LHCN-M2 (cell line): ENCODE results near the gene CAV2. TPM values are rescaled to one million over a fixed set of nuclear protein-coding genes. Genes with fewer than 3 reads are reported as not detected.
"Not testable (repeated sequence)": the region's sequence is repeated elsewhere in the genome, so short reads cannot be mapped to it uniquely, and the experiment has no call there.

Experiments used
- DNase-seq: peaks from one replicate; pipeline ENCODE4 v3.0.0-alpha.2; 2012; ENCODE audit warnings: low read depth
- polyA plus RNA-seq: library from polyadenylated mRNA; unstranded; fragments of >200 nt; gene quantifications from one replicate; pipeline ENCODE4 v1.2.1, GENCODE V29; 2012; ENCODE audit warnings: missing spikeins
- total RNA-seq: library from RNA; depleted of rRNA; stranded (reverse); fragments of >200 nt; gene quantifications from 2 replicates; pipeline ENCODE4 v1.2.3, GENCODE V29; 2014; rRNA removed

CAV2 gene
- 259 and 316 TPM in 2 replicates for total RNA-seq
- polyA plus RNA-seq: 255 TPM

- DNase-seq: peak; percentile 71
Observed at GRCh38 chr7:116499168-116500077, at the start of gene CAV2. Gene CAV2, plus strand, starts transcription at chr7:116499738. Its CDS starts 44 bp downstream, at chr7:116499782.

GRCh38 chr7:116449950-116450349, 49.6 kb upstream of the CAV2 start:
- no peak for DNase-seq

GRCh38 chr7:116451957-116452729, 47.4 kb upstream of the CAV2 start:
- no peak for DNase-seq

GRCh38 chr7:116454377-116454776, 45.2 kb upstream of the CAV2 start:
- no peak for DNase-seq

GRCh38 chr7:116455009-116455408, 44.5 kb upstream of the CAV2 start:
- peak; percentile 91 for DNase-seq

- DNase-seq: no peak
Observed at GRCh38 chr7:116455499-116455898, 44.0 kb upstream of the CAV2 start.

GRCh38 chr7:116461500-116461899, 38.0 kb upstream of the CAV2 start:
- no peak for DNase-seq

- no peak for DNase-seq
Observed at GRCh38 chr7:116463956-116464355, 35.6 kb upstream of the CAV2 start.

GRCh38 chr7:116464375-116464774, 35.2 kb upstream of the CAV2 start:
- no peak for DNase-seq

- DNase-seq: no peak
Observed at GRCh38 chr7:116465125-116465524, 34.4 kb upstream of the CAV2 start.

GRCh38 chr7:116468534-116468933, 31.0 kb upstream of the CAV2 start:
- no peak for DNase-seq

GRCh38 chr7:116477625-116478024, 21.9 kb upstream of the CAV2 start:
- DNase-seq: no peak

- no peak for DNase-seq
Observed at GRCh38 chr7:116478834-116479233, 20.7 kb upstream of the CAV2 start.

GRCh38 chr7:116483271-116483942, 16.1 kb upstream of the CAV2 start:
- DNase-seq: no peak

GRCh38 chr7:116484389-116484788, 15.1 kb upstream of the CAV2 start:
- not testable (repeated sequence) for DNase-seq

- DNase-seq: no peak
Observed at GRCh38 chr7:116487907-116488521, 11.5 kb upstream of the CAV2 start.

- no peak for DNase-seq
Observed at GRCh38 chr7:116490351-116490750, 9.2 kb upstream of the CAV2 start.

- no peak for DNase-seq
Observed at GRCh38 chr7:116491887-116492653, 7.5 kb upstream of the CAV2 start.

- no peak for DNase-seq
Observed at GRCh38 chr7:116492654-116493109, 6.9 kb upstream of the CAV2 start.

- DNase-seq: no peak
Observed at GRCh38 chr7:116493449-116493848, 6.1 kb upstream of the CAV2 start.

- no peak for DNase-seq
Observed at GRCh38 chr7:116494472-116494871, 5.1 kb upstream of the CAV2 start.
